K562 (cell line): ENCODE results near the gene ENTR1.

ENCODE experiments used
- EHMT2 ChIP-seq: fragments of 450-650 bp; IDR thresholded peaks from 2 replicates; pipeline ENCODE4 v1.6.1; 2018; ENCODE audit warnings: antibody characterized with exemption
- FOXA3 ChIP-seq, 2 experiments: fragments of 450-650 bp in 1 of 2; sonication (generic) in 1 of 2; formaldehyde crosslinking; IDR thresholded peaks in 1 of 2; conservative IDR thresholded peaks in 1 of 2; 2 replicates each; pipeline versions ENCODE4 v1.4.0 to v1.8.0; 2020 to 2022; ENCODE audit warnings: mild to moderate bottlenecking in 2 of 2, missing genetic modification reagents in 1 of 2
- JUN ChIP-seq, 2 experiments: sonication (generic) in 1 of 2; formaldehyde crosslinking in 1 of 2; IDR thresholded peaks; 2 replicates each; pipeline versions ENCODE4 v1.6.1 to v1.8.0; 2012 to 2022; ENCODE audit warnings: borderline replicate concordance in 2 of 2, mild to moderate bottlenecking in 2 of 2, improper control_type of control experiment in 1 of 2, low read depth in 1 of 2, low read length in 1 of 2, missing genetic modification reagents in 1 of 2
- MECOM ChIP-seq: fragments of 250-450 bp; sonication (Bioruptor Pico); IDR thresholded peaks from 2 replicates; pipeline ENCODE4 v1.8.0; 2022; ENCODE audit warnings: inconsistent platforms
- PBX2 ChIP-seq, 2 experiments: IDR thresholded peaks in 1 of 2; conservative IDR thresholded peaks in 1 of 2; 2 replicates each; pipeline ENCODE4 v1.6.1; 2016; ENCODE audit warnings: low read depth in 2 of 2, mild to moderate bottlenecking in 1 of 2, missing compliant biosample characterization in 1 of 2, missing genetic modification characterization in 1 of 2, moderate library complexity in 1 of 2
- PPARD ChIP-seq: fragments of 250-450 bp; sonication (Bioruptor Pico); IDR thresholded peaks from 2 replicates; pipeline ENCODE4 v1.8.0; 2022; ENCODE audit warnings: inconsistent platforms, mild to moderate bottlenecking, moderate library complexity
- ZNF143 ChIP-seq: sonication (generic); formaldehyde crosslinking; IDR thresholded peaks from 2 replicates; pipeline ENCODE4 v1.9.0; 2022; ENCODE audit warnings: mild to moderate bottlenecking, missing genetic modification reagents
- ZNF174 ChIP-seq: fragments of 250-450 bp; sonication (Bioruptor Pico); IDR thresholded peaks from 2 replicates; pipeline ENCODE4 v1.4.0; 2020; ENCODE audit warnings: mild to moderate bottlenecking
- TF ChIP-seq, protein P1 (sequence below), 2 experiments: fragments of 450-650 bp; formaldehyde crosslinking in 1 of 2; IDR thresholded peaks; 2 replicates each; pipeline versions ENCODE4 v1.4.0 to v1.6.1; 2014 to 2020; ENCODE audit warnings: mild to moderate bottlenecking in 2 of 2, borderline replicate concordance in 1 of 2, low read depth in 1 of 2

GRCh38 chr9:136396219-136396515, 14.2 kb downstream of the ENTR1 start:
- TF ChIP-seq JUN (IDR thresholded peaks at IDR 0.05; ENCODE audit: borderline replicate concordance, low read depth, low read length) (no peak), JUN (CRISPR knock-in tag; IDR thresholded peaks at IDR 0.05; ENCODE audit: borderline replicate concordance) (no peak), EHMT2 (no peak), ZNF143 (no peak), FOXA3 (CRISPR knock-in tag; conservative IDR thresholded peaks at IDR 0.05 in 1 of 2, IDR thresholded peaks at IDR 0.05 in 1 of 2) (no peak), PPARD (CRISPR knock-in tag) (no peak), ZNF174 (CRISPR knock-in tag) (no peak), MECOM (CRISPR knock-in tag) (no peak), PBX2 (CRISPR knock-in tag; IDR thresholded peaks at IDR 0.05; ENCODE audit: low read depth) (no peak), PBX2 (tag; conservative IDR thresholded peaks at IDR 0.05; ENCODE audit: low read depth) (no peak)
- TF ChIP-seq, protein P1, sequence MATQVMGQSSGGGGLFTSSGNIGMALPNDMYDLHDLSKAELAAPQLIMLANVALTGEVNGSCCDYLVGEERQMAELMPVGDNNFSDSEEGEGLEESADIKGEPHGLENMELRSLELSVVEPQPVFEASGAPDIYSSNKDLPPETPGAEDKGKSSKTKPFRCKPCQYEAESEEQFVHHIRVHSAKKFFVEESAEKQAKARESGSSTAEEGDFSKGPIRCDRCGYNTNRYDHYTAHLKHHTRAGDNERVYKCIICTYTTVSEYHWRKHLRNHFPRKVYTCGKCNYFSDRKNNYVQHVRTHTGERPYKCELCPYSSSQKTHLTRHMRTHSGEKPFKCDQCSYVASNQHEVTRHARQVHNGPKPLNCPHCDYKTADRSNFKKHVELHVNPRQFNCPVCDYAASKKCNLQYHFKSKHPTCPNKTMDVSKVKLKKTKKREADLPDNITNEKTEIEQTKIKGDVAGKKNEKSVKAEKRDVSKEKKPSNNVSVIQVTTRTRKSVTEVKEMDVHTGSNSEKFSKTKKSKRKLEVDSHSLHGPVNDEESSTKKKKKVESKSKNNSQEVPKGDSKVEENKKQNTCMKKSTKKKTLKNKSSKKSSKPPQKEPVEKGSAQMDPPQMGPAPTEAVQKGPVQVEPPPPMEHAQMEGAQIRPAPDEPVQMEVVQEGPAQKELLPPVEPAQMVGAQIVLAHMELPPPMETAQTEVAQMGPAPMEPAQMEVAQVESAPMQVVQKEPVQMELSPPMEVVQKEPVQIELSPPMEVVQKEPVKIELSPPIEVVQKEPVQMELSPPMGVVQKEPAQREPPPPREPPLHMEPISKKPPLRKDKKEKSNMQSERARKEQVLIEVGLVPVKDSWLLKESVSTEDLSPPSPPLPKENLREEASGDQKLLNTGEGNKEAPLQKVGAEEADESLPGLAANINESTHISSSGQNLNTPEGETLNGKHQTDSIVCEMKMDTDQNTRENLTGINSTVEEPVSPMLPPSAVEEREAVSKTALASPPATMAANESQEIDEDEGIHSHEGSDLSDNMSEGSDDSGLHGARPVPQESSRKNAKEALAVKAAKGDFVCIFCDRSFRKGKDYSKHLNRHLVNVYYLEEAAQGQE (IDR thresholded peaks at IDR 0.05; ENCODE audit: borderline replicate concordance): no peak
- TF ChIP-seq, protein P1 (CRISPR knock-in tag; IDR thresholded peaks at IDR 0.05; ENCODE audit: low read depth): no peak
